Testis (tissue), 2 donors: ENCODE results near the gene PCLO.
"Not testable (repeated sequence)": the region's sequence is repeated elsewhere in the genome, so short reads cannot be mapped to it uniquely, and the experiment has no call there.

Experiments used
- POLR2A ChIP-seq: fragments of 450-650 bp; IDR thresholded peaks from one replicate; pipeline ENCODE4 v1.6.1; 2017; ENCODE audit warnings: antibody characterized with exemption, mild to moderate bottlenecking, moderate library complexity
- TF ChIP-seq, protein P1 (sequence below), 3 experiments: fragments of 450-650 bp in 2 of 3; fragments of 200-600 bp in 1 of 3; sonication (generic) in 1 of 3; IDR thresholded peaks; one replicate each; pipeline ENCODE4 v1.5.1; 2016 to 2019; ENCODE audit warnings: antibody characterized with exemption in 3 of 3, mild to moderate bottlenecking in 2 of 3, moderate library complexity in 1 of 3

- TF ChIP-seq, protein P1, sequence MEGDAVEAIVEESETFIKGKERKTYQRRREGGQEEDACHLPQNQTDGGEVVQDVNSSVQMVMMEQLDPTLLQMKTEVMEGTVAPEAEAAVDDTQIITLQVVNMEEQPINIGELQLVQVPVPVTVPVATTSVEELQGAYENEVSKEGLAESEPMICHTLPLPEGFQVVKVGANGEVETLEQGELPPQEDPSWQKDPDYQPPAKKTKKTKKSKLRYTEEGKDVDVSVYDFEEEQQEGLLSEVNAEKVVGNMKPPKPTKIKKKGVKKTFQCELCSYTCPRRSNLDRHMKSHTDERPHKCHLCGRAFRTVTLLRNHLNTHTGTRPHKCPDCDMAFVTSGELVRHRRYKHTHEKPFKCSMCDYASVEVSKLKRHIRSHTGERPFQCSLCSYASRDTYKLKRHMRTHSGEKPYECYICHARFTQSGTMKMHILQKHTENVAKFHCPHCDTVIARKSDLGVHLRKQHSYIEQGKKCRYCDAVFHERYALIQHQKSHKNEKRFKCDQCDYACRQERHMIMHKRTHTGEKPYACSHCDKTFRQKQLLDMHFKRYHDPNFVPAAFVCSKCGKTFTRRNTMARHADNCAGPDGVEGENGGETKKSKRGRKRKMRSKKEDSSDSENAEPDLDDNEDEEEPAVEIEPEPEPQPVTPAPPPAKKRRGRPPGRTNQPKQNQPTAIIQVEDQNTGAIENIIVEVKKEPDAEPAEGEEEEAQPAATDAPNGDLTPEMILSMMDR (IDR thresholded peaks at IDR 0.05) = not testable (repeated sequence)
- TF ChIP-seq POLR2A = not testable (repeated sequence)
These were observed 261.6 kb downstream of the PCLO start for GRCh38 chr7:82901098-82901497.
